ENCODE measurements around the gene SLC44A1. TPM values are rescaled to one million over a fixed set of nuclear protein-coding genes. Genes with fewer than 3 reads are reported as not detected.

Gene SLC44A1
- total and polyA plus RNA-seq, 2 of the 13 experiments (the other 11 are each of a cell fraction or from before 2014, with no cell fraction given): 21.4 to 40.8 TPM

DNA sequence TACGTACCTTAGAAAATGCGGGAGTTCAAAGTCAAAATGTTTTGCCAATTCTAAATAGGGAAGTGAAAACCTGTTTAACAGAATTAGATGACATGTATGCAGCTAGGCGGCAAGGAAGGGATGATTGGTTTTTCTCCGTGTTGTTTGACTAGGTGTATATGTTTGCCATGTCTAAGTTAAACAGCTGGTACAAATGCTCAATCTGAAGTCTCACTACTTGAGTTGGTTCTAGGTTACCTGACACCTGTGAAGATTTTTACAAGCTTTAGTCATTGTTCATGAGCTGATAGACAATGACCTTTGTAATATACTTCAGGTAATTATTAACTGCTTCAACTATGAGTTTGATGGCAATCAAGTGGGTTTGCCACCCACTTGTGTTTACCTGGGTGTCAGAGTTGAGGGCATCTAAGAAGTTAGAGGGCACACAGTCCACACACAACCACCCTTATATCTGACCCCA lies 74.3 kb downstream of the SLC44A1 start (continued):
- TF ChIP-seq ZNF253 (CRISPR knock-in tag; IDR thresholded peaks at IDR 0.05; ENCODE audit: borderline replicate concordance): no peak
- TF ChIP-seq, protein P1, sequence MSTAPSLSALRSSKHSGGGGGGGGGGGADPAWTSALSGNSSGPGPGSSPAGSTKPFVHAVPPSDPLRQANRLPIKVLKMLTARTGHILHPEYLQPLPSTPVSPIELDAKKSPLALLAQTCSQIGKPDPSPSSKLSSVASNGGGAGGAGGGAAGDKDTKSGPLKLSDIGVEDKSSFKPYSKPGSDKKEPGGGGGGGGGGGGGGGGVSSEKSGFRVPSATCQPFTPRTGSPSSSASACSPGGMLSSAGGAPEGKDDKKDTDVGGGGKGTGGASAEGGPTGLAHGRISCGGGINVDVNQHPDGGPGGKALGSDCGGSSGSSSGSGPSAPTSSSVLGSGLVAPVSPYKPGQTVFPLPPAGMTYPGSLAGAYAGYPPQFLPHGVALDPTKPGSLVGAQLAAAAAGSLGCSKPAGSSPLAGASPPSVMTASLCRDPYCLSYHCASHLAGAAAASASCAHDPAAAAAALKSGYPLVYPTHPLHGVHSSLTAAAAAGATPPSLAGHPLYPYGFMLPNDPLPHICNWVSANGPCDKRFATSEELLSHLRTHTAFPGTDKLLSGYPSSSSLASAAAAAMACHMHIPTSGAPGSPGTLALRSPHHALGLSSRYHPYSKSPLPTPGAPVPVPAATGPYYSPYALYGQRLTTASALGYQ (CRISPR knock-in tag; IDR thresholded peaks at IDR 0.05): peak; percentile 52; the same call in 1 of the 2 replicates
- no peak for TF ChIP-seq KMT2A (CRISPR knock-in tag; IDR thresholded peaks at IDR 0.05)
- no peak for TF ChIP-seq SP4 (CRISPR knock-in tag; IDR thresholded peaks at IDR 0.05)
- 0 out of 2 replicates have a peak, but pooled peaks have one; percentile 29 for TF ChIP-seq KAT8 (CRISPR knock-in tag; IDR thresholded peaks at IDR 0.05)
- TF ChIP-seq MED13 (CRISPR knock-in tag; IDR thresholded peaks at IDR 0.05): no peak
- 0 out of 2 replicates have a peak, but pooled peaks have one; percentile 18 for TF ChIP-seq NFIC (IDR thresholded peaks at IDR 0.05; ENCODE audit: low read length)
- TF ChIP-seq ZNF616 (CRISPR knock-in tag; IDR thresholded peaks at IDR 0.05; ENCODE audit: low read depth): no peak
- no peak for TF ChIP-seq PBX3 (CRISPR knock-in tag; IDR thresholded peaks at IDR 0.05; ENCODE audit: borderline replicate concordance)
- TF ChIP-seq ELF4 (CRISPR knock-in tag; IDR thresholded peaks at IDR 0.05; ENCODE audit: borderline replicate concordance): no peak
- TF ChIP-seq ATF6 (CRISPR knock-in tag; conservative IDR thresholded peaks at IDR 0.05): no peak
- no peak for TF ChIP-seq YY1 (IDR thresholded peaks at IDR 0.05; ENCODE audit: insufficient read depth, insufficient replicate concordance, low read depth, low read length)
- no peak for TF ChIP-seq ZNF256 (CRISPR knock-in tag; conservative IDR thresholded peaks at IDR 0.05)
- no peak for TF ChIP-seq PCBP2 (optimal IDR thresholded peaks at IDR 0.05; ENCODE audit: low read depth, low read length, poor library complexity, severe bottlenecking)
- no peak for TF ChIP-seq ARHGAP35 (CRISPR knock-in tag; IDR thresholded peaks at IDR 0.05; ENCODE audit: borderline replicate concordance)
- TF ChIP-seq ZNF83 (CRISPR knock-in tag; IDR thresholded peaks at IDR 0.05; ENCODE audit: borderline replicate concordance): no peak
- TF ChIP-seq SIX1 (CRISPR knock-in tag; IDR thresholded peaks at IDR 0.05; ENCODE audit: borderline replicate concordance): peak; percentile 81; the same call in 1 of the 2 replicates
- TF ChIP-seq, protein P2, sequence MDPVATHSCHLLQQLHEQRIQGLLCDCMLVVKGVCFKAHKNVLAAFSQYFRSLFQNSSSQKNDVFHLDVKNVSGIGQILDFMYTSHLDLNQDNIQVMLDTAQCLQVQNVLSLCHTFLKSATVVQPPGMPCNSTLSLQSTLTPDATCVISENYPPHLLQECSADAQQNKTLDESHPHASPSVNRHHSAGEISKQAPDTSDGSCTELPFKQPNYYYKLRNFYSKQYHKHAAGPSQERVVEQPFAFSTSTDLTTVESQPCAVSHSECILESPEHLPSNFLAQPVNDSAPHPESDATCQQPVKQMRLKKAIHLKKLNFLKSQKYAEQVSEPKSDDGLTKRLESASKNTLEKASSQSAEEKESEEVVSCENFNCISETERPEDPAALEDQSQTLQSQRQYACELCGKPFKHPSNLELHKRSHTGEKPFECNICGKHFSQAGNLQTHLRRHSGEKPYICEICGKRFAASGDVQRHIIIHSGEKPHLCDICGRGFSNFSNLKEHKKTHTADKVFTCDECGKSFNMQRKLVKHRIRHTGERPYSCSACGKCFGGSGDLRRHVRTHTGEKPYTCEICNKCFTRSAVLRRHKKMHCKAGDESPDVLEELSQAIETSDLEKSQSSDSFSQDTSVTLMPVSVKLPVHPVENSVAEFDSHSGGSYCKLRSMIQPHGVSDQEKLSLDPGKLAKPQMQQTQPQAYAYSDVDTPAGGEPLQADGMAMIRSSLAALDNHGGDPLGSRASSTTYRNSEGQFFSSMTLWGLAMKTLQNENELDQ (CRISPR knock-in tag; IDR thresholded peaks at IDR 0.05; ENCODE audit: borderline replicate concordance): no peak
- TF ChIP-seq ZSCAN12 (CRISPR knock-in tag; IDR thresholded peaks at IDR 0.05): no peak
- no peak for TF ChIP-seq ZNF556 (CRISPR knock-in tag; IDR thresholded peaks at IDR 0.05; ENCODE audit: borderline replicate concordance)
- TF ChIP-seq, protein P3, sequence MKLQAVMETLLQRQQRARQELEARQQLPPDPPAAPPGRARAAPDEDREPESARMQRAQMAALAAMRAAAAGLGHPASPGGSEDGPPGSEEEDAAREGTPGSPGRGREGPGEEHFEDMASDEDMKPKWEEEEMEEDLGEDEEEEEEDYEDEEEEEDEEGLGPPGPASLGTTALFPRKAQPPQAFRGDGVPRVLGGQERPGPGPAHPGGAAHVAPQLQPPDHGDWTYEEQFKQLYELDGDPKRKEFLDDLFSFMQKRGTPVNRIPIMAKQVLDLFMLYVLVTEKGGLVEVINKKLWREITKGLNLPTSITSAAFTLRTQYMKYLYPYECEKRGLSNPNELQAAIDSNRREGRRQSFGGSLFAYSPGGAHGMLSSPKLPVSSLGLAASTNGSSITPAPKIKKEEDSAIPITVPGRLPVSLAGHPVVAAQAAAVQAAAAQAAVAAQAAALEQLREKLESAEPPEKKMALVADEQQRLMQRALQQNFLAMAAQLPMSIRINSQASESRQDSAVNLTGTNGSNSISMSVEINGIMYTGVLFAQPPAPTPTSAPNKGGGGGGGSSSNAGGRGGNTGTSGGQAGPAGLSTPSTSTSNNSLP (IDR thresholded peaks at IDR 0.05; ENCODE audit: low read depth, low read length): peak; percentile 68; the same call in 1 of the 2 replicates
